ENCODE measurements around the gene HMX3.
"Not testable (repeated sequence)": the region's sequence is repeated elsewhere in the genome, so short reads cannot be mapped to it uniquely, and the experiment has no call there.

Gene HMX3

DNA sequence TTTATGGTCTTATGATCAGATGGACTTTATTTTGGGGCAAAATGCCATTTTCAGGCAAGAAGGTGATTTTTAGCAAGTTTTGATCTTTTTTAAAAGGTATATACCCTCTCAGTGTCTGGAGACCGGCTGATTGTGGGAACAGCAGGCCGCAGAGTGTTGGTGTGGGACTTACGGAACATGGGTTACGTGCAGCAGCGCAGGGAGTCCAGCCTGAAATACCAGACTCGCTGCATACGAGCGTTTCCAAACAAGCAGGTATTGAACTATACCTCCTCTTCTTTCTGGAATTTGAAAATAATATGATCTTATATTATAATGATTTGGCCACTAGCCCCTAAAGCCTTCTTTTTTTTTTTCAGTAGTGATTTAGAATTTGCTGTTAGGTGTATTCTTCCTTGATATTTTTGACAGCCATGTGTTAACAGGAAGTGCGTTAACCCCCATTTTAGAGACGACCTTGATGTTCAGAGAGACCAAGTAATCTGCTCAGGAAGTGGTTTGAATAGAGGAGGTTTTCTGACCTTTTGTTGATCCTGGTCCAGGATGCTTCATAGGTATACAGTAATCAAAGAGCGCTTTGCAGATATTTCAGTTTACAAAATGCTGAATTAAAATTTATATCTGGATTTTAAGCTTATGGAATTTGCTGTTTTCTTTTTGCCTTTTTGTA is 24.7 kb downstream of the HMX3 start:
- no peak overlapping the region for H3K4me3 ChIP-seq (ENCODE audit: low read depth, low read length)
- TF ChIP-seq, protein P1, sequence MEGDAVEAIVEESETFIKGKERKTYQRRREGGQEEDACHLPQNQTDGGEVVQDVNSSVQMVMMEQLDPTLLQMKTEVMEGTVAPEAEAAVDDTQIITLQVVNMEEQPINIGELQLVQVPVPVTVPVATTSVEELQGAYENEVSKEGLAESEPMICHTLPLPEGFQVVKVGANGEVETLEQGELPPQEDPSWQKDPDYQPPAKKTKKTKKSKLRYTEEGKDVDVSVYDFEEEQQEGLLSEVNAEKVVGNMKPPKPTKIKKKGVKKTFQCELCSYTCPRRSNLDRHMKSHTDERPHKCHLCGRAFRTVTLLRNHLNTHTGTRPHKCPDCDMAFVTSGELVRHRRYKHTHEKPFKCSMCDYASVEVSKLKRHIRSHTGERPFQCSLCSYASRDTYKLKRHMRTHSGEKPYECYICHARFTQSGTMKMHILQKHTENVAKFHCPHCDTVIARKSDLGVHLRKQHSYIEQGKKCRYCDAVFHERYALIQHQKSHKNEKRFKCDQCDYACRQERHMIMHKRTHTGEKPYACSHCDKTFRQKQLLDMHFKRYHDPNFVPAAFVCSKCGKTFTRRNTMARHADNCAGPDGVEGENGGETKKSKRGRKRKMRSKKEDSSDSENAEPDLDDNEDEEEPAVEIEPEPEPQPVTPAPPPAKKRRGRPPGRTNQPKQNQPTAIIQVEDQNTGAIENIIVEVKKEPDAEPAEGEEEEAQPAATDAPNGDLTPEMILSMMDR (conservative IDR thresholded peaks at IDR 0.05; ENCODE audit: low read depth, low read length): no peak
- DNase-seq (ENCODE audit: low read depth): no peak

DNA sequence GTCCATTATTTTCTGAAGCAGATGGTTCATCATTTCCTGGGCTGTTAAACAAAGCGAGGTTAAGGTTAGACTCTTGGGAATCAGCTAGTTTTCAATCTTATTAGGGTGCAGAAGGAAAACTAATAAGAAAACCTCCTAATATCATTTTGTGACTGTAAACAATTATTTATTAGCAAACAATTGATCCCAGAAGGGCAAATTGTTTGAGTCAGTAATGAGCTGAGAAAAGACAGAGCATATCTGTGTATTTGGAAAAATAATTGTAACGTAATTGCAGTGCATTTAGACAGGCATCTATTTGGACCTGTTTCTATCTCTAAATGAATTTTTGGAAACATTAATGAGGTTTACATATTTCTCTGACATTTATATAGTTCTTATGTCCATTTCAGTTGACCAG is 28.5 kb downstream of the HMX3 start:
- no peak for DNase-seq (ENCODE audit: low read depth)
- TF ChIP-seq, protein P1 (conservative IDR thresholded peaks at IDR 0.05; ENCODE audit: low read depth, low read length): no peak
- H3K4me3 ChIP-seq (ENCODE audit: low read depth, low read length): no peak overlapping the region

DNA sequence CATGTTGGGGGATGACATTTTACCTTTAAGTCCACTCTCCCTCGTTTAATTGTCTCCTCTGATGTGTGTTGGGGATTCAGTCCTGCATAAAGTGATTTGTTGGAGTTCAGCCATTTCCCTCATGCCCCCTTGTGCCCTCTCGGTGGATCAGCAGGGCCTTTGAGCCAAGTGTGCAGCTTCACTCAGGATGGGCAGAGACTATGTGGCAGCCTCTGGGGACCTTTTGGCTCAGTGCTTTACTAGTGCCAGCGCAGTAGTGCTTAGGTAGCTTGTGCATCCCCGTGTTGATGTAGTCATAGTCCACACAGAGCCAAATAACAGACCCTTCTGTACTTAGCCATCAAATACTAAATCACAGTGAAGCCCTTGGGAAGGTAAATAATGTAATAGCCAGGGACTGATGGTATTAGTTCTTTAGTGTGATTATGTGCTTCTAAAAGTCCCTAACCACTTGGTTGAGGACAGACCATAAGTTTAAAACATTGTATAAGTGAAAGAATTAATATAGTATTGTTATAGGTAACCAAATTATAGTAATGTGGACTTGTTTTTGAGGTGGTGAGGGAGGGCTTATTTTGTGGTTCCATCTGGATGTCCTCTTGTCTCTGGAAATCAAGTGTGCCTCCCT is 29.8 kb downstream of the HMX3 start:
- TF ChIP-seq, protein P1 (conservative IDR thresholded peaks at IDR 0.05; ENCODE audit: low read depth, low read length): no peak
- DNase-seq (ENCODE audit: low read depth): no peak
- no peak overlapping the region for H3K4me3 ChIP-seq (ENCODE audit: low read depth, low read length)

DNA sequence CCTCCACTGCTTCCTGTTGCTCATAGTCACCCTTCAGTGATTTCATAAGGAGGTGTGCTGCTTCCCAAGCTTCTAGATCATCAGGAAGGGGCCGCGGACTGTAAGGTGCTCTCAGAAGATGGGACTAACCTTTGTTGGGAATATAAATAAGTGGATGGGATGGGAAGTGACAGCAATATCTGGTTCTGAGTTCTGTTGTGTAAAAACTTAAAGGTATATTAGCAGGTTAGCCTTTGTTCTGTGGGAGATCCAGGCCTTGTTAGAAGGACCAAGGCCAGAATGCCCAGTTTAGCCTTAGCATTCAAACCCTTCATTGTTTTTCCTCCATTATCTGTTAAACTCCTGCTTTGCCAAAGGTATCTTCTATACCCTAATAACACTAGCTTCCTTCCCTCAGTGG is 30.8 kb downstream of the HMX3 start:
- DNase-seq (ENCODE audit: low read depth): no peak
- no peak overlapping the region for H3K4me3 ChIP-seq (ENCODE audit: low read depth, low read length)
- TF ChIP-seq, protein P1 (conservative IDR thresholded peaks at IDR 0.05; ENCODE audit: low read depth, low read length): no peak

DNA sequence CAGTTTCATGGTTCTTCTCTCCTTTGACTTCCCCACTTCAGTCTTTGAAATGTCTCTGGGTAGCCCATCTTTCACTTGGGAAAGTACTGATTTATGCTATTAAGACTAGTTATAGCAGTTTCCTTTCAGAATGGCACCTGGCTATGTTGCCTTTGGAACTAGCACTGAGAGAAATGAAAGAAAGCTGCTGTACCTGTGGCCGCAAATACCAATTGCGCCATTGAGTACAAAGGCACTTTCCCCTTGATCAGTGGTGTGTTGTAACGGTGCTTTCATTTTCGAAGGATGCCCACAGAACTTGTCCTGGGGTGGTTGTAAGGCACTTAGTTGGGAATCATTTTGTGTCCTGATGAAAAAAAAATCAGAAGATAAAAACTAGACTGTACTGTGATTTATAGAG is 35.2 kb downstream of the HMX3 start:
- no peak overlapping the region for H3K4me3 ChIP-seq (ENCODE audit: low read depth, low read length)
- TF ChIP-seq, protein P1 (conservative IDR thresholded peaks at IDR 0.05; ENCODE audit: low read depth, low read length): no peak
- DNase-seq (ENCODE audit: low read depth): no peak

DNA sequence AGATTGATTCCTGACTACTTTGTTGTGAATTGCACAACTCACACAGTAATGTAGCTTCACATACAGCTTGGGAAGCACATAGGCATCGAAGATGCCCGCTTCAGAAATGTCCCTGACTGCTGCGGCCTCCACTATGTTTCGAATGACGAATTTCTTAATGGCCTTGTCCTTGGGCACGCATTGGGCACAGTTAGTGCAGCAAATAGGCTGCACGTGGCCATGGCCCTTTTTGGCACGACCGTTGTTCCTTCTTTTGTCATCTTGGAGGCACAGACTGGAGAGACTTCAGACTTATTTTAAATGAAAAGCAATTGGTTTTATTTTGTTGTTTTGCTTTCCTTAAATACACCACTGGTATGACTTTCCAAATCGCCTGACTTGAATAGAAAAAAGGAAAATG is 35.8 kb downstream of the HMX3 start:
- DNase-seq (ENCODE audit: low read depth); H3K4me3 ChIP-seq (ENCODE audit: low read depth, low read length): not testable (repeated sequence)

DNA sequence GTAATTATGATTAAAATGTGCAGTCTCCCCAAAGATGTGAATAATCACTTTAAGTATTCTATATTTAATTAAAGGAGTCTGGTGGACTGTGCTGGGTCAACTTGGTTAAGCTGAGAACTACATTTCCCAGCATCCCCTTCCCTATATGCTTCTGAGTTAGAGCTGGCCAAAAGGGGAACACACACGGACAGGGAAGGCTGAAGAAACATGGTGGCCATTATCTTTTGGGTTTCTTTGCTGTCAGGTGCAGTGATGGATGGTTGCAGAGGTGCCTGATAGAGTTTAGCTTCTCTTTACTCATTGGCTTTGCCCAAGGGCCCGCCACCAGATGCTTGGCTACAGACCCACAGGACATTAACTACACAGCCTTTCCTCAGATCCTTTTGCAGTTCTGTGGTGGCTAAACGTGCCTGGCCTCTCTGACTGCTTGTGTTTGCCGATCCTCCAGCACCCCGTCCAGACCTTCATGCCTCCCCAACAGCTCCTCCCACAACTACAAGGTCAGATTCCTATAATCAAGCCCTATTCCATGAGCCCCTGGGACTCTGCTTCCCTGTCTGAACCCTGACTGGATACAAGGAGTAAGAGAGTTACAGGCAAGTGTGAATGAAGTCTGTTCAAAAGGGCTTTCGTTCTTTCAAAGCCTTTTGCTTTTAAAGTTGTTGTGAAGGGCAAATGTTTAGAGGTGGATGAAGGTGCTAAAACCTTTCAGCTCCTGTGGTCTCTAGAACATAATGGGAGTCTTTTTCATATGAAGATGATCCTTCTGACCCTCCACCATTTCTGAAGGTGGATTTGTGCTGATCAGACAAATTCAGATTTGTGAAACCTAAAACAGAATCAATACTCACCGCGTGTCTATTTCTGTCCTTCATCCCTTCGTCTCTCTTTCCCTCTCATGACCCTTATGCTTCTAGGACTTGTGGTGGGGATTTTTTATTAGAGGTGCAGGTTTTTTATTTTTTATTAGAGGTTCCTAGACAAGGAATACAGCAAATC is 39.9 kb downstream of the HMX3 start:
- DNase-seq (ENCODE audit: low read depth): no peak
- TF ChIP-seq, protein P1 (conservative IDR thresholded peaks at IDR 0.05; ENCODE audit: low read depth, low read length): no peak
- no peak overlapping the region for H3K4me3 ChIP-seq (ENCODE audit: low read depth, low read length)

DNA sequence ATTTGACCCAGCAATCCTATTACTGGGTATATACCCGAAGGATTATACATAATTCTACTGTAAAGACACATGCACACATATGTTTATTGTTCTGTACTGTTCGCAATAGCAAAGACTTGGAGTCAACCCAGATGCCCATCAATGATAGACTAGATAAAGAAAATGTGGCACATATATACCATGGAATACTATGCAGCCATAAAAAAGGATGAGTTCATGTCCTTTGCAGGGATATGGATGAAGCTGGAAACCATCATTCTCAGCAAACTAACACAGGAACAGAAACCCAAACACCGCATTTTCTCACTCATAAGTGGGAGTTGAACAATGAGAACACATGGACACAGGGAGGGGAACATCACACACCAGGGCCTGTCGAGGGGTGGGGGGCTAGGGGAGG is 42.6 kb downstream of the HMX3 start:
- not testable (repeated sequence) for DNase-seq (ENCODE audit: low read depth); H3K4me3 ChIP-seq (ENCODE audit: low read depth, low read length)

Measured in choroid plexus epithelial cell (primary cell).